AG04450 (cell line): ENCODE measurements around the gene UBXN7. TPM values are rescaled to one million over a fixed set of nuclear protein-coding genes. Genes with fewer than 3 reads are reported as not detected.
"Not testable (repeated sequence)": the region's sequence is repeated elsewhere in the genome, so short reads cannot be mapped to it uniquely, and the experiment has no call there.

Source experiments
- CTCF ChIA-PET: fragments of 300-600, 350-600 bp; formaldehyde crosslinking; extraction: SDS; loops from one replicate; lab custom pipeline; 2022; ENCODE audit warnings: antibody characterized with exemption, inconsistent platforms; lab: Charles Lee
- POLR2A ChIA-PET: fragments of 350-600 bp; formaldehyde crosslinking; extraction: SDS; loops from one replicate; lab custom pipeline; 2021; ENCODE audit warnings: antibody characterized with exemption, inconsistent platforms; lab: Yijun Ruan, JAX
- DNase-seq: peaks from one replicate; pipeline ENCODE4 v3.0.0-alpha.2; 2011; ENCODE audit warnings: low read depth, low spot score
- H3K27ac ChIP-seq: one replicate; pipeline ENCODE4 v1.5.1; 2012; ENCODE audit warnings: low read depth, low read length, control low read depth
- H3K27me3 ChIP-seq: one replicate; pipeline ENCODE4 v1.6.0; 2012; ENCODE audit warnings: low read length; ENCODE audit not compliant: control insufficient read depth, insufficient read depth
- H3K4me3 ChIP-seq: 2 replicates; pipeline ENCODE4 v1.5.1; 2011; ENCODE audit warnings: mild to moderate bottlenecking, low read depth, low read length, control low read depth
- H3K9me3 ChIP-seq: 2 replicates; pipeline ENCODE4 v1.5.1; 2012; ENCODE audit warnings: low read length; ENCODE audit not compliant: control insufficient read depth, insufficient read depth
- CTCF ChIP-seq: IDR thresholded peaks from 2 replicates; pipeline ENCODE4 v1.5.1; 2011; ENCODE audit warnings: low read depth, low read length, control low read depth, inconsistent platforms
- polyA plus RNA-seq: library from polyadenylated mRNA; depleted of rRNA; stranded (reverse); fragments of >200 nt; gene quantifications from 2 replicates; pipeline ENCODE4 v1.2.3, GENCODE V29; 2011

Gene UBXN7
- polyA plus RNA-seq, 1 experiment, result 28.6 TPM

- POLR2A ChIA-PET, result interaction anchor here (0.5 kb wide), 1 partner anchor 9 kb away, joined by 3 read pairs; the partner anchor contains the start of gene UBXN7
- H3K4me3 ChIP-seq, result no peak overlapping the region
- no peak overlapping the region for H3K27ac ChIP-seq
- no peaks in the 10 kb centered on the region for H3K9me3 ChIP-seq
- no peak for DNase-seq
- TF ChIP-seq CTCF, result no peak
- CTCF ChIA-PET, result interaction anchor here (1.3 kb wide), 1 partner anchor 170 kb away, joined by 4 read pairs; no protein-coding TSS in a partner anchor
- no peaks in the 10 kb centered on the region for H3K27me3 ChIP-seq
These were observed 9.0 kb downstream of the UBXN7 start for GRCh38 chr3:196423044-196423781.

GRCh38 chr3:196421668-196422067 is 10.6 kb downstream of the UBXN7 start:
- CTCF ChIA-PET, result interaction anchor here (0.7 to 1.3 kb wide), 2 partner anchors 168 to 593 kb away, joined by 3 to 4 read pairs; no protein-coding TSS in a partner anchor
- H3K9me3 ChIP-seq, DNase-seq, POLR2A ChIA-PET, H3K27me3 ChIP-seq, H3K27ac ChIP-seq, H3K4me3 ChIP-seq: not testable (repeated sequence)

GRCh38 chr3:196419386-196419785 is 12.8 kb downstream of the UBXN7 start:
- Histone ChIP-seq H3K27ac (no peak overlapping the region), H3K27me3 (no peaks in the 10 kb centered on the region), H3K4me3 (no peak overlapping the region), H3K9me3 (no peaks in the 10 kb centered on the region)
- no peak for DNase-seq
- TF ChIP-seq CTCF, result no peak
- POLR2A ChIA-PET, result no interaction called here
- CTCF ChIA-PET, result no interaction called here

- Histone ChIP-seq H3K9me3 (no peaks in the 10 kb centered on the region), H3K4me3 (no peak overlapping the region), H3K27me3 (no peaks in the 10 kb centered on the region), H3K27ac (no peak overlapping the region)
- POLR2A ChIA-PET, result no interaction called here
- DNase-seq, result no peak
- CTCF ChIA-PET, result no interaction called here
- TF ChIP-seq CTCF, result no peak
These were observed 13.6 kb downstream of the UBXN7 start for GRCh38 chr3:196418601-196419000.

GRCh38 chr3:196414469-196414868 is 17.8 kb downstream of the UBXN7 start:
- H3K4me3 ChIP-seq, result no peak overlapping the region
- POLR2A ChIA-PET, result no interaction called here
- H3K27ac ChIP-seq, result no peak overlapping the region

More at GRCh38 chr3:196414469-196414868, 17.8 kb downstream of the UBXN7 start:
- no peaks in the 10 kb centered on the region for H3K9me3 ChIP-seq
- no peak for DNase-seq
- TF ChIP-seq CTCF, result no peak
- H3K27me3 ChIP-seq, result no peaks in the 10 kb centered on the region
- CTCF ChIA-PET, result no interaction called here
